ENCODE results near the gene KCNQ1OT1. TPM values are rescaled to one million over a fixed set of nuclear protein-coding genes. Genes with fewer than 3 reads are reported as not detected.

KCNQ1OT1 gene
- total RNA-seq, 1 experiment from 2014 or later = 2.4 TPM

- Mint-ChIP-seq H3K4me3 (no peak overlapping the region), H3K9me3 (peaks cover 74% of the 10 kb centered on the region), H3K4me1 (0 out of 2 replicates have a peak, but pooled peaks cover 4% of the 10 kb centered on the region), H3K27ac (no peak overlapping the region), H3K27me3 (ENCODE audit: low read depth) (peaks cover 100% of the 10 kb centered on the region; the same call in 1 of the 2 replicates), H3K36me3 (peaks cover 85% of the 10 kb centered on the region)
- no peak for TF ChIP-seq TCF7 (CRISPR knock-in tag; IDR thresholded peaks at IDR 0.05; ENCODE audit: low read depth)
- no peak for TF ChIP-seq HMGXB4 (CRISPR knock-in tag; IDR thresholded peaks at IDR 0.05)
- TF ChIP-seq ETV6 (CRISPR knock-in tag; IDR thresholded peaks at IDR 0.05) = no peak
- TF ChIP-seq E2F4 (CRISPR knock-in tag; IDR thresholded peaks at IDR 0.05; ENCODE audit: borderline replicate concordance, low read depth) = no peak
- no peak for TF ChIP-seq GTF2I (CRISPR knock-in tag; conservative IDR thresholded peaks at IDR 0.05)
- TF ChIP-seq RELA (CRISPR knock-in tag; IDR thresholded peaks at IDR 0.05; ENCODE audit: borderline replicate concordance) = no peak
- TF ChIP-seq MXD4 (CRISPR knock-in tag; IDR thresholded peaks at IDR 0.05; ENCODE audit: borderline replicate concordance) = no peak
- TF ChIP-seq ZNF263 (CRISPR knock-in tag; IDR thresholded peaks at IDR 0.05; ENCODE audit: low read depth) = no peak
- no peak for TF ChIP-seq NFE2L1 (CRISPR knock-in tag; IDR thresholded peaks at IDR 0.05)
- TF ChIP-seq, protein P1, sequence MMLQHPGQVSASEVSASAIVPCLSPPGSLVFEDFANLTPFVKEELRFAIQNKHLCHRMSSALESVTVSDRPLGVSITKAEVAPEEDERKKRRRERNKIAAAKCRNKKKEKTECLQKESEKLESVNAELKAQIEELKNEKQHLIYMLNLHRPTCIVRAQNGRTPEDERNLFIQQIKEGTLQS (CRISPR knock-in tag; conservative IDR thresholded peaks at IDR 0.05) = no peak
- no peak for TF ChIP-seq ZNF416 (CRISPR knock-in tag; IDR thresholded peaks at IDR 0.05)
- no peak for TF ChIP-seq ZNF671 (CRISPR knock-in tag; IDR thresholded peaks at IDR 0.05)
- DNase-seq (ENCODE audit: low spot score) = no peak
- ChIA-PET POLR2A (no interaction called here), CTCF (no interaction called here)
- ATAC-seq = no peak
These were observed 42.9 kb downstream of the KCNQ1OT1 start for GRCh38 chr11:2656859-2657258.

DNA sequence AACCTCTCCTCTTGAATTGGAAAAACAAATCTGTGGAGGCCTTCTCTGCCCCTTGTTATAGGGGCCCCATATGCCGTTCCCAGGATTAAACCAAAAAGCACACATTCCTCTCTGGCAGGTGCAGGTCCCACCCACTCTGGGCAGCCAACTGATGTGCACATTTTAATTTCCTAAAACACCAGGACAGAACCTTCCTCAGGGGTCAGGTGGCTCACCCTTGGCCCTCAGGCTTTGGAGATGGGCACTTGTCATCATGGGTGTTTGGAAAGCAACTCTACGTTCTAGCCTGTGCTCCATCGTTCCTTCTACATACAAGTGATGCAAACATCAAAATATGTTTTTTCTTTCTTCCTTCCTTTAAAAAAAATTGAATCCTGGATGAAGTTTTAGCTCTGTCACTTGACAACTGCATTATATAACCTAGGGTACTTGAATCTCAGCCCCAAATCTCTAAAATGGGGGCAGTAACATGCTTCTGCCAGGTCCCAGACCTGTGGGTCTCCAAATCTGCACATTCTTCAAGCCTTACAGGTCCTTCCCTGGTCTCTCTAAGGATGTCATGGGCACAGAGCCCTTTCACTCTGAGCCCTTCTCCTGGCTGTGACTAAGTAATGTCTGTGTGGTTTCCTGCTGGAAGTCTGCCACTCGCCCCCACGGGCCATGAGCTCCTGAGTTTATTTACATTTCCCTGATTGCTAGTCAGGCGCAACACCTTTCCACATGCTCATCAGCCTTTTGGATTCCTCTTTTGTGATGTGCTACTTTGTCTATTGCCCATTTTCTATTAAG lies 43.8 kb downstream of the KCNQ1OT1 start:
- ATAC-seq = no peak
- no peak overlapping the region for H3K4me3 Mint-ChIP-seq
- H3K4me1 Mint-ChIP-seq = 0 out of 2 replicates have a peak, but pooled peaks cover 4% of the 10 kb centered on the region
- no peak for DNase-seq (ENCODE audit: low spot score)
- POLR2A ChIA-PET = no interaction called here
- peaks cover 77% of the 10 kb centered on the region for H3K9me3 Mint-ChIP-seq
- H3K27me3 Mint-ChIP-seq (ENCODE audit: low read depth) = peaks cover 100% of the 10 kb centered on the region; the same call in 1 of the 2 replicates
- CTCF ChIA-PET = no interaction called here
- H3K36me3 Mint-ChIP-seq = peaks cover 83% of the 10 kb centered on the region
- H3K27ac Mint-ChIP-seq = no peak overlapping the region
- no peak for TF ChIP-seq JAZF1 (CRISPR knock-in tag; IDR thresholded peaks at IDR 0.05)
- no peak for TF ChIP-seq TEAD4 (CRISPR knock-in tag; IDR thresholded peaks at IDR 0.05)
- TF ChIP-seq, protein P2, sequence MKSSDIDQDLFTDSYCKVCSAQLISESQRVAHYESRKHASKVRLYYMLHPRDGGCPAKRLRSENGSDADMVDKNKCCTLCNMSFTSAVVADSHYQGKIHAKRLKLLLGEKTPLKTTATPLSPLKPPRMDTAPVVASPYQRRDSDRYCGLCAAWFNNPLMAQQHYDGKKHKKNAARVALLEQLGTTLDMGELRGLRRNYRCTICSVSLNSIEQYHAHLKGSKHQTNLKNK (CRISPR knock-in tag; IDR thresholded peaks at IDR 0.05) = no peak
- no peak for TF ChIP-seq ZNF423 (CRISPR knock-in tag; IDR thresholded peaks at IDR 0.05)
- TF ChIP-seq FOXK1 (CRISPR knock-in tag; IDR thresholded peaks at IDR 0.05) = no peak
- TF ChIP-seq KAT7 (CRISPR knock-in tag; IDR thresholded peaks at IDR 0.05; ENCODE audit: borderline replicate concordance) = no peak
- no peak for TF ChIP-seq ZNF416 (CRISPR knock-in tag; IDR thresholded peaks at IDR 0.05)
- TF ChIP-seq FOXP1 (CRISPR knock-in tag; IDR thresholded peaks at IDR 0.05; ENCODE audit: borderline replicate concordance) = no peak
- no peak for TF ChIP-seq GTF2I (CRISPR knock-in tag; conservative IDR thresholded peaks at IDR 0.05)
- TF ChIP-seq AFF4 (CRISPR knock-in tag; IDR thresholded peaks at IDR 0.05; ENCODE audit: borderline replicate concordance) = no peak
- TF ChIP-seq IRF2 (CRISPR knock-in tag; IDR thresholded peaks at IDR 0.05; ENCODE audit: borderline replicate concordance, low read depth) = no peak
- TF ChIP-seq, protein P3, sequence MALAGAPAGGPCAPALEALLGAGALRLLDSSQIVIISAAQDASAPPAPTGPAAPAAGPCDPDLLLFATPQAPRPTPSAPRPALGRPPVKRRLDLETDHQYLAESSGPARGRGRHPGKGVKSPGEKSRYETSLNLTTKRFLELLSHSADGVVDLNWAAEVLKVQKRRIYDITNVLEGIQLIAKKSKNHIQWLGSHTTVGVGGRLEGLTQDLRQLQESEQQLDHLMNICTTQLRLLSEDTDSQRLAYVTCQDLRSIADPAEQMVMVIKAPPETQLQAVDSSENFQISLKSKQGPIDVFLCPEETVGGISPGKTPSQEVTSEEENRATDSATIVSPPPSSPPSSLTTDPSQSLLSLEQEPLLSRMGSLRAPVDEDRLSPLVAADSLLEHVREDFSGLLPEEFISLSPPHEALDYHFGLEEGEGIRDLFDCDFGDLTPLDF (CRISPR knock-in tag; IDR thresholded peaks at IDR 0.05) = no peak
